ENCODE measurements around the gene BIRC3. TPM values are rescaled to one million over a fixed set of nuclear protein-coding genes. Genes with fewer than 3 reads are reported as not detected.

BIRC3 gene
- total and polyA plus RNA-seq, 2 experiments from 2014 or later = 11.5 to 11.6 TPM

- Histone ChIP-seq H3K36me3 (replicated peaks; ENCODE audit: insufficient read depth, low read depth) (no peaks in the 10 kb centered on the region), H3K27me3 (no peaks in the 10 kb centered on the region), H3K79me2 (no peaks in the 10 kb centered on the region), H3K4me2 (no peak overlapping the region), H3K4me3 (no peak overlapping the region), H3K4me1 (ENCODE audit: insufficient read depth) (peaks cover 15% of the 10 kb centered on the region), H3K27ac (no peak overlapping the region), H3K9me3 (ENCODE audit: low read depth) (no peaks in the 10 kb centered on the region), H2AFZ (no peak overlapping the region), H3K9me2 (replicated peaks; ENCODE audit: insufficient read depth) (no peaks in the 10 kb centered on the region), H4K20me1 (ENCODE audit: insufficient read depth, poor library complexity, severe bottlenecking) (no peaks in the 10 kb centered on the region)
- 90% methylated on average over 1 of the region's 1 CpG for WGBS (ENCODE audit: low lambda C conversion rate, missing lambda C conversion rate)
- no peak for DNase-seq (ENCODE audit: low spot score)
- TF ChIP-seq CTCF (IDR thresholded peaks at IDR 0.05; ENCODE audit: poor library complexity) = no peak
- TF ChIP-seq EZH2phosphoT487 (IDR thresholded peaks at IDR 0.05; ENCODE audit: low read depth, severe bottlenecking, unreplicated experiment) = no peak
- TF ChIP-seq EZH2 (IDR thresholded peaks at IDR 0.05; ENCODE audit: borderline replicate concordance) = no peak
Measured at GRCh38 chr11:102302241-102302640, 15.0 kb upstream of the BIRC3 start.

- WGBS (ENCODE audit: low lambda C conversion rate, missing lambda C conversion rate) = 99% methylated on average over 4 of the region's 4 CpGs
Measured at GRCh38 chr11:102304686-102305085, 12.6 kb upstream of the BIRC3 start.

GRCh38 chr11:102305352-102306047, 11.8 kb upstream of the BIRC3 start:
- DNase-seq (ENCODE audit: low spot score) = no peak
- Histone ChIP-seq H3K4me3 (no peak overlapping the region), H4K20me1 (ENCODE audit: insufficient read depth, poor library complexity, severe bottlenecking) (no peaks in the 10 kb centered on the region), H3K36me3 (replicated peaks; ENCODE audit: insufficient read depth, low read depth) (no peaks in the 10 kb centered on the region), H3K27me3 (no peaks in the 10 kb centered on the region), H3K9me2 (replicated peaks; ENCODE audit: insufficient read depth) (no peaks in the 10 kb centered on the region), H3K9me3 (ENCODE audit: low read depth) (no peaks in the 10 kb centered on the region), H3K4me2 (peak overlapping the region; percentile 32), H3K4me1 (ENCODE audit: insufficient read depth) (peaks cover 15% of the 10 kb centered on the region), H3K27ac (peak overlapping the region; percentile 84), H3K79me2 (no peaks in the 10 kb centered on the region), H2AFZ (no peak overlapping the region)
- 58% methylated on average over 3 of the region's 3 CpGs for WGBS (ENCODE audit: low lambda C conversion rate, missing lambda C conversion rate)
- TF ChIP-seq CTCF (IDR thresholded peaks at IDR 0.05; ENCODE audit: poor library complexity) = no peak
- TF ChIP-seq EZH2phosphoT487 (IDR thresholded peaks at IDR 0.05; ENCODE audit: low read depth, severe bottlenecking, unreplicated experiment) = no peak
- TF ChIP-seq EZH2 (IDR thresholded peaks at IDR 0.05; ENCODE audit: borderline replicate concordance) = no peak

More at GRCh38 chr11:102304686-102305085, 12.6 kb upstream of the BIRC3 start:
- H3K79me2 ChIP-seq = no peaks in the 10 kb centered on the region
- no peaks in the 10 kb centered on the region for H3K36me3 ChIP-seq (replicated peaks; ENCODE audit: insufficient read depth, low read depth)
- no peak overlapping the region for H2AFZ ChIP-seq
- no peak for DNase-seq (ENCODE audit: low spot score)
- H3K9me3 ChIP-seq (ENCODE audit: low read depth) = no peaks in the 10 kb centered on the region
- no peak overlapping the region for H3K4me3 ChIP-seq
- H4K20me1 ChIP-seq (ENCODE audit: insufficient read depth, poor library complexity, severe bottlenecking) = no peaks in the 10 kb centered on the region
- no peak overlapping the region for H3K4me2 ChIP-seq
- H3K9me2 ChIP-seq (replicated peaks; ENCODE audit: insufficient read depth) = no peaks in the 10 kb centered on the region
- TF ChIP-seq CTCF (IDR thresholded peaks at IDR 0.05; ENCODE audit: poor library complexity) (no peak), EZH2 (IDR thresholded peaks at IDR 0.05; ENCODE audit: borderline replicate concordance) (no peak), EZH2phosphoT487 (IDR thresholded peaks at IDR 0.05; ENCODE audit: low read depth, severe bottlenecking, unreplicated experiment) (no peak)
- H3K4me1 ChIP-seq (ENCODE audit: insufficient read depth) = peaks cover 15% of the 10 kb centered on the region
- H3K27ac ChIP-seq = no peak overlapping the region
- H3K27me3 ChIP-seq = no peaks in the 10 kb centered on the region
